Measurements from ENCODE around the gene SH3PXD2A. TPM values are rescaled to one million over a fixed set of nuclear protein-coding genes. Genes with fewer than 3 reads are reported as not detected.

The SH3PXD2A gene
- total RNA-seq, 1 experiment from 2014 or later: 4.5 TPM

- H4K20me1 ChIP-seq (ENCODE audit: control insufficient read depth, insufficient read depth, insufficient read length): no peaks in the 10 kb centered on the region
- Mint-ChIP-seq H3K4me3 (no peak overlapping the region), H3K27me3 (ENCODE audit: low read depth) (peaks cover 1% of the 10 kb centered on the region; the same call in 1 of the 2 replicates), H3K36me3 (ENCODE audit: insufficient read depth in 1 of 3, low read depth in 3 of 3) (no peaks in the 10 kb centered on the region), H3K27ac (no peak overlapping the region), H3K9me3 (no peaks in the 10 kb centered on the region), H3K4me1 (no peaks in the 10 kb centered on the region)
- H4K91ac ChIP-seq (ENCODE audit: insufficient read length, low read depth, low read length): no peak overlapping the region
- H3K23ac ChIP-seq (ENCODE audit: insufficient read length, low read depth, low read length): no peak overlapping the region
- no peak overlapping the region for H2AK5ac ChIP-seq (ENCODE audit: insufficient read length, low read length)
- H3K4me2 ChIP-seq (ENCODE audit: insufficient read depth, insufficient read length, low read length): no peak overlapping the region
- H2BK15ac ChIP-seq (ENCODE audit: low read depth, low read length): no peak overlapping the region
- H3K56ac ChIP-seq (ENCODE audit: insufficient read length, low read depth, low read length): no peak overlapping the region
- WGBS (ENCODE audit: extremely low coverage, insufficient read length, low lambda C conversion rate): no CpG with 5 or more reads among the region's 7 CpGs
- H4K8ac ChIP-seq (replicated peaks; ENCODE audit: insufficient read length, low read depth, low read length): no peak overlapping the region
- no peak overlapping the region for H3T11ph ChIP-seq (ENCODE audit: low read length)
- no peak overlapping the region for H4K5ac ChIP-seq (ENCODE audit: insufficient read length, low read depth, low read length)
- no peaks in the 10 kb centered on the region for H3K9me3 ChIP-seq (ENCODE audit: control insufficient read depth, low read depth, low read length)
- H2BK120ac ChIP-seq (ENCODE audit: low read depth, low read length, poor library complexity, severe bottlenecking): no peak overlapping the region
- TF ChIP-seq, protein P1, sequence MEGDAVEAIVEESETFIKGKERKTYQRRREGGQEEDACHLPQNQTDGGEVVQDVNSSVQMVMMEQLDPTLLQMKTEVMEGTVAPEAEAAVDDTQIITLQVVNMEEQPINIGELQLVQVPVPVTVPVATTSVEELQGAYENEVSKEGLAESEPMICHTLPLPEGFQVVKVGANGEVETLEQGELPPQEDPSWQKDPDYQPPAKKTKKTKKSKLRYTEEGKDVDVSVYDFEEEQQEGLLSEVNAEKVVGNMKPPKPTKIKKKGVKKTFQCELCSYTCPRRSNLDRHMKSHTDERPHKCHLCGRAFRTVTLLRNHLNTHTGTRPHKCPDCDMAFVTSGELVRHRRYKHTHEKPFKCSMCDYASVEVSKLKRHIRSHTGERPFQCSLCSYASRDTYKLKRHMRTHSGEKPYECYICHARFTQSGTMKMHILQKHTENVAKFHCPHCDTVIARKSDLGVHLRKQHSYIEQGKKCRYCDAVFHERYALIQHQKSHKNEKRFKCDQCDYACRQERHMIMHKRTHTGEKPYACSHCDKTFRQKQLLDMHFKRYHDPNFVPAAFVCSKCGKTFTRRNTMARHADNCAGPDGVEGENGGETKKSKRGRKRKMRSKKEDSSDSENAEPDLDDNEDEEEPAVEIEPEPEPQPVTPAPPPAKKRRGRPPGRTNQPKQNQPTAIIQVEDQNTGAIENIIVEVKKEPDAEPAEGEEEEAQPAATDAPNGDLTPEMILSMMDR (conservative IDR thresholded peaks at IDR 0.05): no peak
- H3K4ac ChIP-seq (ENCODE audit: low read depth, low read length): no peak overlapping the region
- H3K4me1 ChIP-seq (ENCODE audit: insufficient read depth, low read length): no peaks in the 10 kb centered on the region
- H3K27me3 ChIP-seq (ENCODE audit: insufficient read depth, low read length): no peaks in the 10 kb centered on the region
- no peak overlapping the region for H2BK5ac ChIP-seq (ENCODE audit: insufficient read length, low read length)
- no peak overlapping the region for H2BK20ac ChIP-seq (ENCODE audit: low read depth, low read length, poor library complexity, severe bottlenecking)
- H3K79me1 ChIP-seq (ENCODE audit: insufficient read depth, low read depth, low read length, poor library complexity, severe bottlenecking): no peaks in the 10 kb centered on the region
- no peak overlapping the region for H3K27ac ChIP-seq (ENCODE audit: insufficient read length, low read depth, low read length)
- no peak for DNase-seq
- H2AFZ ChIP-seq (ENCODE audit: low read length): no peak overlapping the region
- no peak overlapping the region for H3K9ac ChIP-seq (ENCODE audit: extremely low read depth, insufficient read length, low read length)
- no peak overlapping the region for H3K14ac ChIP-seq (ENCODE audit: insufficient read depth, low read length)
- H3K18ac ChIP-seq (ENCODE audit: insufficient read length, low read depth, low read length): no peak overlapping the region
- no peaks in the 10 kb centered on the region for H3K79me2 ChIP-seq (ENCODE audit: insufficient read depth, low read length)
- no peak overlapping the region for H2BK12ac ChIP-seq (ENCODE audit: insufficient read length, low read depth, low read length)
- no peaks in the 10 kb centered on the region for H3K23me2 ChIP-seq (ENCODE audit: insufficient read length, low read depth, low read length, poor library complexity, severe bottlenecking)
These were observed 274.9 kb downstream of the SH3PXD2A start for GRCh38 chr10:103580430-103580829.

Measured in H9 (cell line).